ENCODE results near the gene COQ3.

Gene COQ3

GRCh38 chr6:99333068-99333467, 60.9 kb downstream of the COQ3 start:
- no peak for DNase-seq (ENCODE audit: low read depth, low spot score)

GRCh38 chr6:99331531-99331930, 62.5 kb downstream of the COQ3 start:
- DNase-seq (ENCODE audit: low read depth, low spot score): no peak

GRCh38 chr6:99330159-99330558, 63.8 kb downstream of the COQ3 start:
- DNase-seq (ENCODE audit: low read depth, low spot score): peak; percentile 28

GRCh38 chr6:99324996-99325395, 69.0 kb downstream of the COQ3 start:
- DNase-seq (ENCODE audit: low read depth, low spot score): no peak

Data from activated CD4-positive, CD25-positive, alpha-beta regulatory T cell treated with anti-CD3 and anti-CD28 coated beads, Interleukin-2, amount 50 U/mL, for 16 hours (primary cell).